HL-60/S4 treated with retinoic acid at 250 ng/mL for 4 days and 3 days (cell line): ENCODE results near the gene TMEM218.
"Not testable (repeated sequence)": the region's sequence is repeated elsewhere in the genome, so short reads cannot be mapped to it uniquely, and the experiment has no call there.

Source experiments
- in situ Hi-C: fragments of 300-500 bp; cut with MboI; formaldehyde crosslinking; loops from 2 replicates; pipeline ENCODE4 v1.7.0; 2022; ENCODE audit warnings: low sequenced_read_pairs

Gene TMEM218

GRCh38 chr11:125062218-125062930 is 49.1 kb downstream of the TMEM218 start:
- in situ Hi-C loops = no loop called here

DNA sequence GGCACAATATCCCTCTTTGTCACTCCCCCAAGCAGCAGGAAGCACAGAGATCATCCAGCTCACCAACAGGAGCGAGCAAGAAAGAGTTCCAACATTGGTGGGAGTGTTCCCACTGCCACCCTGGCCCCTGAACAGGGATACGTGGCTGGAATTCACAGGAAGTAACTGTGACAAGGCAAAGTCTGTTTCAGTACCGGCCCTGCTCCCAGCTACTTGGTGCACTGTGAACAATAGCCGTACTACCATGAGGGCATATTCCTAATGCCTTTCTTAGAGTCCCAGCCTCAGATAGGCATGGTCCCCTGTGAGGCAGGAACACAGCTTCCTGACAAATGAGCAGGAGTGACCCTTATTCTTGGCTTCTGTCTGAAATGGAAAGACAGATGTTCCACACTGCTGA is 50.1 kb downstream of the TMEM218 start:
- in situ Hi-C loops = no loop called here

- in situ Hi-C loops = no loop called here
Measured at GRCh38 chr11:125057693-125058016, 53.8 kb downstream of the TMEM218 start.

GRCh38 chr11:125056931-125057692 is 54.3 kb downstream of the TMEM218 start:
- in situ Hi-C loops = no loop called here

GRCh38 chr11:125056111-125056510 is 55.3 kb downstream of the TMEM218 start:
- in situ Hi-C loops = not testable (repeated sequence)

DNA sequence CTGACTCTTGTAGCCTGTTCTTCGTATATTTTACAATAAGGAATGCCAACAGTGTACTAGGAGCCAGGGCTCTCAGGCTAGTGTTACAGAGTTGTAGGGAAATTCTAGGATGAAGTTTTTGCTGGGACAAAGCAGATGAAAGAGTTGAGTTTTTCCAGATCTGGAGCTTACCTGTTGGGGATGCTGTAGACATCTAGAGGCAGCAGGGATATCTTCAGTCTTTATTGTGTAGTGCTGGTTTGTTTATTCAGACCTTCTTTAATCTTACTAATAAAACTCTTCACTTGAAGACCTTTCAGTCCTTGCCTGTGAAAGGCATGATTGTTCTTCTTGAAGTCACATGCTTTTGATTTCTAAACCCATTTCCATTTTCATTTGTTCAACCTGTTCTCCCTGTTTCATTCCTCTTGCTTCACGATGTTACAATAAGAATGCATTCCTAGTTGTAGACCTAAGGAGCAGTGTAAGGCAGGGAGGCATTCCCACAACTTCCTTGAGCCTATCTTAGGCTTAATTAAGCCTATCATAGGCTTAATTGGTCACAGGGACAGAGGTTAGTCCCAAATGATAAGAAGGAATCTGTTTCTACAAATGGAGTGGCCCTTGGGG is 56.2 kb downstream of the TMEM218 start:
- in situ Hi-C loops = no loop called here

GRCh38 chr11:125053167-125053566 is 58.3 kb downstream of the TMEM218 start:
- in situ Hi-C loops = no loop called here

DNA sequence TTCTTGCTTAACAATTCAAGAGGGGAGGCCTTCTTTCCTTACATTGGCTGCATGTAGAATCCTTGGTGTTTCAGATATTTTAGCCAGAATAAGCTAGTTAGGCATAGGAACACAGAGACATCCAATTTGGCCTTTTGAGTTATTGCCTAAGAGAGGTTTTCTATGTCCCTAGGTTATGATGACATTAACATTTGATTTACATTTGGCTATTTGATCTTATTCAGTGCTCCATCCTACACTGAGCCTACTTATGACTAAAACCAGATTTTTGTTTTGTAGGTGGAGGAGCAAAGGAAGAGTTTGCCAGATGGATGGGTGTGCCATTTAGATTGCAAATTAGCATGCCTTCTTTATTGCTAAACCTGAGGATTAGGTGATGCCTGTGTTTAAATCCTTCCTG is 59.4 kb downstream of the TMEM218 start:
- in situ Hi-C loops = no loop called here

DNA sequence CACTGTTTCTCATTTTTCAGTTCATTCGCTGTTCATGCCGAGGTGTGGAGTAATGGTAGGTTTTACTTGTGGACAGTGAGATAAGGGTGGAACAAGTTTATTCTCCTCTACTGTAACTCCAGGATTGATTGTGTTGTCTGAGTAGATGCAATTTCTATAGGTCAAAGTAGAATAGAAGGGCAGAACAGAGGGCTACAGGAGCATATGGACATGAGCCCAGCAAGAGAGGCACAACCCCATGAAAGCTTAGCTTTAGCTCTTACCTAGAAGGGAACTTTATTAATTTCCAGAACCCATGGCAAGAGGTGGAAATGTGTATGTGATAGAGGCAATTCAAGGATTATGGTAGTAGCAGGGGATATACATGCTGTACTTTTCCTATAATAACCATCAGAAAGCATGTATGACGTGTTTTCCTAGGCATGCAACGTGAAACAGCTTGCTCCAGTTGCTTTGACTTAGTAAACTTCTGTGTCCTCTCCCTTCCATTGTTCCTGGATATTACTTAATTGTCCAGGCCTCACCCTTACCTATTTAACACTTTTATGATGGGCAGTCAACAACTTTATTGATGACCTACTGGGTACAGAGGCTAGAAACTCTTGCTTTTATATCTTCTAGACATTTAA is 62.1 kb downstream of the TMEM218 start:
- in situ Hi-C loops = no loop called here
